ENCODE data around the gene TSPAN6.

DNA sequence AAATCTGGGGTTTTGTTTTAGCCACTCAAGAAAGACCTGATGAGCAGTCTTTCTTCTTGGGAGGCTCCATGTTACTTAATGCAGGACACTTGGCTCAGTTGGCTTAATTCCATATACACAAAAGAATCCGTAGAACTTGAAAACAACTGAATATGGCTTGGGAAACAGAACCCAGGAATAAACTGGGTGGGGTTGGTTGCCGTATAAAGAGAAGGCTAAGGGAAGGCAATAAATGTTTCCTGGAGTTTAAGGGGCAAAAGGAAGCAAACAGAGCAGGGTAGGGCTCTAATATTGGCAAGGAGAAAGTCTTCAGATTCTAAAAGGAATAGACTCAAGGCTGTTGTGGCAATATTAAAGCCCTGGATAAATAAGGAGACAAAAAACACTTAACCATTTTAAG, 43.5 kb downstream of the TSPAN6 start:
- TF ChIP-seq YY1 (IDR thresholded peaks at IDR 0.05; ENCODE audit: insufficient read depth, insufficient read length) = no peak
- no peak for TF ChIP-seq ZNF274 (IDR thresholded peaks at IDR 0.05; ENCODE audit: low read depth, low read length)
- no peak for TF ChIP-seq SUZ12 (IDR thresholded peaks at IDR 0.05; ENCODE audit: extremely low read depth, insufficient read depth, insufficient read length)

All from NT2/D1 (cell line).